Loucy (cell line): Measurements from ENCODE around the gene DYNC1H1.

Experiments used
- EZH2phosphoT487 ChIP-seq: fragments of 200-600 bp; IDR thresholded peaks from 2 replicates; pipeline ENCODE4 v1.6.1; 2018; ENCODE audit warnings: antibody characterized with exemption, mild to moderate bottlenecking, moderate library complexity, borderline replicate concordance
- TF ChIP-seq, protein P1 (sequence below): fragments of 200-600 bp; sonication (generic); conservative IDR thresholded peaks from 2 replicates; pipeline ENCODE4 v1.5.1; 2014; ENCODE audit warnings: mild to moderate bottlenecking, antibody characterized with exemption, low read length

DNA sequence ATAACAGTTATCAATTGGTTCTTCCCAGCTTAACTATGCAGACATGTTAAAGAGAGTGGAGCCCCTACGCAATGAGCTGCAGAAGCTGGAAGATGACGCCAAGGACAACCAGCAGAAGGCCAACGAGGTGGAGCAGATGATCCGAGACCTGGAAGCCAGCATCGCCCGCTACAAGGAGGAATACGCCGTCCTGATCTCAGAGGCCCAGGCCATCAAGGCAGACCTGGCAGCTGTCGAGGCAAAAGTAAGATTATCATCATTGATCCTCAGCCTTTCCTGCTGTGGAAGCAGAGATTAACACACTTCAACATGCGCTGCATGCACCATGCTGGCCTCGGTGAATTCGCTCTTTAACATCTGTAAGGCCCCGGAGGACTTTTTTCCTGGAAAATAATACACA, 68.9 kb downstream of the DYNC1H1 start:
- TF ChIP-seq, protein P1, sequence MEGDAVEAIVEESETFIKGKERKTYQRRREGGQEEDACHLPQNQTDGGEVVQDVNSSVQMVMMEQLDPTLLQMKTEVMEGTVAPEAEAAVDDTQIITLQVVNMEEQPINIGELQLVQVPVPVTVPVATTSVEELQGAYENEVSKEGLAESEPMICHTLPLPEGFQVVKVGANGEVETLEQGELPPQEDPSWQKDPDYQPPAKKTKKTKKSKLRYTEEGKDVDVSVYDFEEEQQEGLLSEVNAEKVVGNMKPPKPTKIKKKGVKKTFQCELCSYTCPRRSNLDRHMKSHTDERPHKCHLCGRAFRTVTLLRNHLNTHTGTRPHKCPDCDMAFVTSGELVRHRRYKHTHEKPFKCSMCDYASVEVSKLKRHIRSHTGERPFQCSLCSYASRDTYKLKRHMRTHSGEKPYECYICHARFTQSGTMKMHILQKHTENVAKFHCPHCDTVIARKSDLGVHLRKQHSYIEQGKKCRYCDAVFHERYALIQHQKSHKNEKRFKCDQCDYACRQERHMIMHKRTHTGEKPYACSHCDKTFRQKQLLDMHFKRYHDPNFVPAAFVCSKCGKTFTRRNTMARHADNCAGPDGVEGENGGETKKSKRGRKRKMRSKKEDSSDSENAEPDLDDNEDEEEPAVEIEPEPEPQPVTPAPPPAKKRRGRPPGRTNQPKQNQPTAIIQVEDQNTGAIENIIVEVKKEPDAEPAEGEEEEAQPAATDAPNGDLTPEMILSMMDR, result no peak
- TF ChIP-seq EZH2phosphoT487, result no peak
